GM19043 (cell line): Measurements from ENCODE around the gene SIGLEC15.

Source experiments
- ATAC-seq: cut with Tn5 transposase; IDR thresholded peaks from one replicate; pipeline ENCODE4 v1.9.1; 2021; ENCODE audit warnings: low read depth; ENCODE audit not compliant: unreplicated experiment

Gene SIGLEC15

GRCh38 chr18:45874491-45875184, 49.2 kb downstream of the SIGLEC15 start:
- peak; percentile 91 for ATAC-seq

DNA sequence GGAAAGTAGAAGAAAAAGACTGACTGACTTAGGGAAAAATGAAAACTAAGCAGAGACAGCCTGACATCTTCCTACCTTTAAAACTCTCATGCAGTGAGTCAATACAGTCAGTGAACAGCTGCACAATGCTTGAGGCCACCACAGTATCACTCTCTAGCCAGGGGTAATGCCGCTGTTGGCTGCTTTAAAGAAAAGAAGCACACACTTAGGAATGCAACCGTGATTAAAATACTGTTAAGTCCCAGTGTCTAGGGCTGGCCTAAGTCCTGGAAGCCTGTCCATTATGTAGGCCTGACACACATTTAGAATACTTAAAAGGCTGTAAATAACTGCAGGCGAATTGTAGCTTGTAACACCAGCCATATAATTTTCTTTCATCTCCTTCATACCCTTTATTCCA, 50.7 kb downstream of the SIGLEC15 start:
- ATAC-seq = no peak

DNA sequence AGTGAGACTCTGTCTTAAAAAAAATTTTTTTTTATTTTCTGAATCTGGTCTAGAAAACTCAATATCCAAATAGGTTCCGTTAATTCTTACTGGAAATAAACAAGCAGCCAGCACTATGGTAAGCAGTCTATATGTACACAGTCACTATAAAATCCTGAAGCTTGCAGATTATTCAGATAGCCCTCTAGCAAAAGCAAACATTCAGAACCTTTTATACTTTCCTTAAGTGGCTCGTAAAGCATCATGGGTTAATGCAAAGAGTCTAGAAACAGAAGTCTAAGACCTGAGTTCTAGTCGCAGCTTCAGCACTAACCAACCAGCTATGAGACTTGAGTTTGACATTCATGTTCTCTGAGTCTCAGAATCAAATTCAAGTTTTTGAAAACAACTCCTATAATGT, 51.9 kb downstream of the SIGLEC15 start:
- ATAC-seq = no peak

DNA sequence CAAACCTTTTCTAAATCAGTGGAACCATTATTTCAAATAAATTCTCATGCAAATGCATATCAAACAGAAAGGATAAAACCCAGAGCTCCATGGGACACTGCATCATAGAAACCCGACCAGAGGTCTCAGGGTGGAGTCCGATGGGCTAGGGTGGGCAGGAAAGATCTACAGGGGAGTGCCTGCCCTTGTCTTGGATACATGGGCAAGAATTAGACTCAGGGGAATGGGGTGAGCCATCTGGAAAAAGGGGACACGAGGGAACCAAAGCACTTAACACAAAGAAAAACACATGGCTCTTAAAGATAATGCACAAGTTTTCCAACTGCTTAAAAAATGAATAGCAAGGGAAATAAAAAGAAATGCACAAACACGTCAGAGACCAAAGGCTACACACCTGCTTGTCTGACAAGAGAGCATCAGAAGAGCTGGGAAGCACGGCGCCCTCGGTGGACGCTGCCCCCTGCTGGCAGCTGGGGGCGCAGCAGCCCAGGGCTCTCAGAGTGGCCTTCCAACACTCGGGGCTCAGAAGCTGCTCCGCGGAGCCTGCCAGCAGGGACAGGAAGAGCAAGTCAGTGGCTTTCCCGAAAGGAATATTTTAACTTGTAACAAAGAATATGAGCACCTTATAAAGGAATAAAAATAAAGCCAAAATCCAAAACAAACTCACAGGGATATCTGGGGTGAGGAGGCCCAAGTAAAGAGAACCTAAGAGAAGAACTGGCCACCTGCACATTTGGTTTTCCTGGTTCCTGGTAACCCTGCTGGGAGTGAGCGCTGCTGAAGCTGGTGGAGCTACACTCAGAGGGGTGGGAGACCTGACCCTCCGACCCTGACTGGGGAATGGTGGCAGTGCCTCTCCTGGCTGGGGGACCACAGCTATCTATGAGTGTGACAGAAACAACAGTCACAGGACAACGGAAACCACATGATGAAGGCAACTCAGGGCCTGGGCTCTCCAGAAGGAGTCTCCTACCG, 54.5 kb downstream of the SIGLEC15 start:
- ATAC-seq = peak; percentile 89

DNA sequence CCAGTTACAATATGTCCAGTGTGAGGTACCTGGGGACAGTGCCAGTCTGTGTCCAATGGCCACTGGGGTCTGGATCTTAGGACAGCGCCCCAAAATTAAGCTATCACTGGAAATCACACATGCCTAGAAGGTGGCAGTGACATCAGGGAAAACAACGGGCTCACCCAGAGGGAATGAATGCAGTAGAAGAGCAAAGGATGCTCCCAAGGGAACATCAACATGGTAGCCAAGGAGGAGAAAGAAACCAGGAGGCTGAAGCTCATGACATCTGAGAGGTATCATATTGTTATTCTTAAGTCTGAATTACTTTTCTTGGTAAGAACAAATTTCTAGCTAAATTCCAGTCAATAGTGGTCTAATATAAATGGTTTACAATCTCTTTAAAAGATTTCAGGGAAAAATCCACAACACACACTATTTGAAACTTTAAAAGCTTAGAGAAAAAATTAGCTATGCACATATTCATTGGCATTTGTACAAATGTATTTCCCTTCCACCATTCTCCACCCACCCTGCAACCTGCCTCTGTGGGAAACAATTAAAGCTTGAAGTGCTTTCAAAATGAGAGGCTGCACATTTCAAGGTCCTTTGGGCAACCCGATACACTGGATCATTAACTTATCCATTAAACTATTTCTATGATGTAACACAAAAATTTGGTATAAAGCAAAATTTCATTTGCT, 55.5 kb downstream of the SIGLEC15 start:
- no peak for ATAC-seq

DNA sequence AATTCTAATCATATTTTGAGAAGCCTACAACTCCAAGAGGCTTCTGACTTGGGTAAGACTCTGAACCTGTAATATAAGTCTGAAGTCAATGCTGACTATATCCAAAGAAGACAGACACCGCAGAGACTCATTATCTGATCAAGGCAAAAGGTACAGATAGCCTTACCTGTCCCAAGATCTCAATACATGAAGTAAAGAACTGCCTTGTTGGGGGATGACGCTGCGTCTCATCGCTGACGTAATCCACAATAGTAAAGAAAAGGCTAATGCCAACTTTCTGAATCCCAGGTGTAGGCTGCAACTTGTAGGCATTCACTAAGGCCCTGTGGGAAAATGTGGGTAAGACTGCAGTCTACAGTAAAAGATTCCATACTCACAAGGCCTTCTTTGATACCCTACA, 62.1 kb downstream of the SIGLEC15 start:
- ATAC-seq = no peak

- ATAC-seq = no peak
These were observed 64.1 kb downstream of the SIGLEC15 start for GRCh38 chr18:45889419-45890064.

- ATAC-seq = no peak
These were observed 65.1 kb downstream of the SIGLEC15 start for GRCh38 chr18:45890606-45891005.

DNA sequence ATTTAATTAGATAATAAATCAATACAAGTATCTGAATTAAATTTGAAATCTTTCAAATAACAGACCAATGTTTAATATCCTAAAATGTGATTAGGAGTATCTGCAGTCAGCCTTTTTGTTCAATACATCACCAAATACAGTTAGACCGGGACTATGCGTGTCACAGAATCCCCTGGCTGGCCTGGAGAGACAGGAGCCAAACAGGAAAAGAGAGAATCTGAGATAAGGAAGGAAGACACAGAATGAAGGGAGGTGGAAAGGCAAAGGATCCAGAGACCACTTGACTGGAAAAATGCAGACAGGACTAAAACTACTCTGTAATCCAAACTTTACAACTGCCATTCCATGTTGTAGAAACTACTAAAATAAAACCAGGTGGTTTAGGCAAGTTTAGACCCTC, 66.3 kb downstream of the SIGLEC15 start:
- no peak for ATAC-seq
